ENCODE data around the gene IL4R. TPM values are rescaled to one million over a fixed set of nuclear protein-coding genes. Genes with fewer than 3 reads are reported as not detected.

The IL4R gene
- total and polyA plus RNA-seq, 2 of the 13 experiments (the other 11 are each of a cell fraction or from before 2014, with no cell fraction given), result 15.9 to 49.6 TPM

DNA sequence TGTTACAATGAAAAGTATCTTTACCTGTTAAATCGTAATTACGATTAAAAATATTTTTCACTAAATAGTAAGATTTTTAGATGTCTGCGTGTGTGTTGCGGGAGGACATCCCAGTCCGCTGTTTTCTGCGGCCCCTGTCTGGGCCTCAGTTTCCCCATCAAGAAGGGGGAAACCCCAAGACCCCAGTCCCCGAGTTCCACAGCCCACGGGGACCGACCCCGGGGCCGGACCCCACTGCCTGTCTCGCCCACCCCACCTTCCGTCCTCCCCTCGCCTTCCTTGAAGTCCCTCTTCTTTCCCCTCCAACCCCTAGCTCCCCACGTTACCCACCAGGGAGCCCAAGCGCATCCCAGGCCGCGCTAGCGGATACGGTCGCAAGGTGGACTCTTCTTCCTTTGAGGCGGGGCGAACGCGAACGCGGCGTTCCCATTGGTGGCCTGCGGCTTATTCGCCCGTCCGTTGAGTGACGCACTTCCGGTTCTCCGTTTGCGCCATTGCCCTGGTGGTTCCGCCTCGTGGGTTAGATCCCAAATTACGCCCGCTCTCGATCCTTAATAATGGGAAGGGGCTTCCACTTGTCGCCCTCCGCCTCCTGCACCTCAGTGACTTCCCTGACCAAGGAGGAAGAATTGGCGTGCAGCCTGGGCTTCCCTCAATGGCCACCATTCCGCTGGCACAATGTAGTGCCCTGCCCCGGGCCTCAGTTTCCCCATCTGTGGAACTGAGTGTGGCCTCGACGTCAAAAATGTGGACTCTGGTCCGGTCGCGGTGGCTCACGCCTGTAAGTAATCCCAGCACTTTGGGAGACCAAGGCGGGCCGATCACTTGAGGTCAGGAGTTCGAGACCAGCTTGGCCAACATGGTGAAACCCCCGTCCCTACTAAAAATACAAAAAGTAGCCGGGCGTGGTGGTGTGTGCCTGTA lies 45.1 kb upstream of the IL4R start, which contains the start of gene NSMCE1 (continued):
- TF ChIP-seq, protein P1, sequence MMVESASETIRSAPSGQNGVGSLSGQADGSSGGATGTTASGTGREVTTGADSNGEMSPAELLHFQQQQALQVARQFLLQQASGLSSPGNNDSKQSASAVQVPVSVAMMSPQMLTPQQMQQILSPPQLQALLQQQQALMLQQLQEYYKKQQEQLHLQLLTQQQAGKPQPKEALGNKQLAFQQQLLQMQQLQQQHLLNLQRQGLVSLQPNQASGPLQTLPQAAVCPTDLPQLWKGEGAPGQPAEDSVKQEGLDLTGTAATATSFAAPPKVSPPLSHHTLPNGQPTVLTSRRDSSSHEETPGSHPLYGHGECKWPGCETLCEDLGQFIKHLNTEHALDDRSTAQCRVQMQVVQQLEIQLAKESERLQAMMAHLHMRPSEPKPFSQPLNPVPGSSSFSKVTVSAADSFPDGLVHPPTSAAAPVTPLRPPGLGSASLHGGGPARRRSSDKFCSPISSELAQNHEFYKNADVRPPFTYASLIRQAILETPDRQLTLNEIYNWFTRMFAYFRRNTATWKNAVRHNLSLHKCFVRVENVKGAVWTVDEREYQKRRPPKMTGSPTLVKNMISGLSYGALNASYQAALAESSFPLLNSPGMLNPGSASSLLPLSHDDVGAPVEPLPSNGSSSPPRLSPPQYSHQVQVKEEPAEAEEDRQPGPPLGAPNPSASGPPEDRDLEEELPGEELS (CRISPR knock-in tag; IDR thresholded peaks at IDR 0.05), result 0 out of 2 replicates have a peak, but pooled peaks have one; percentile 2
- TF ChIP-seq EHMT2 (IDR thresholded peaks at IDR 0.05; ENCODE audit: borderline replicate concordance, low read depth, low read length) (no peak), DPF2 (CRISPR knock-in tag; IDR thresholded peaks at IDR 0.05; ENCODE audit: borderline replicate concordance, low read depth) (no peak), KLF6 (CRISPR knock-in tag; IDR thresholded peaks at IDR 0.05) (no peak), TAF15 (IDR thresholded peaks at IDR 0.05; ENCODE audit: low read depth, low read length, poor library complexity, severe bottlenecking) (no peak), JUND (CRISPR knock-in tag; IDR thresholded peaks at IDR 0.05) (no peak), KDM5B (CRISPR knock-in tag; IDR thresholded peaks at IDR 0.05; ENCODE audit: borderline replicate concordance) (peak; percentile 66; the same call in 1 of the 2 replicates), RCOR2 (CRISPR knock-in tag; IDR thresholded peaks at IDR 0.05) (no peak; the same call in 1 of the 2 replicates), ZNF382 (CRISPR knock-in tag; IDR thresholded peaks at IDR 0.05; ENCODE audit: borderline replicate concordance) (no peak), MED1 (CRISPR knock-in tag; IDR thresholded peaks at IDR 0.05) (peak; percentile 69; the same call in 1 of the 2 replicates), MEIS2 (CRISPR knock-in tag; IDR thresholded peaks at IDR 0.05) (peak; percentile 35; the same call in 1 of the 2 replicates), ZNF282 (IDR thresholded peaks at IDR 0.05; ENCODE audit: partially characterized antibody) (no peak), ZNF660 (CRISPR knock-in tag; IDR thresholded peaks at IDR 0.05; ENCODE audit: borderline replicate concordance, low read depth) (no peak; the same call in 1 of the 2 replicates), HDAC6 (IDR thresholded peaks at IDR 0.05; ENCODE audit: low read depth, low read length) (no peak), ZNF414 (CRISPR knock-in tag; IDR thresholded peaks at IDR 0.05) (peak; percentile 78), PCBP1 (IDR thresholded peaks at IDR 0.05; ENCODE audit: borderline replicate concordance, low read depth, low read length) (peak; percentile 99), KDM6A (CRISPR knock-in tag; IDR thresholded peaks at IDR 0.05; ENCODE audit: low read depth) (no peak), FOXK2 (IDR thresholded peaks at IDR 0.05) (no peak), ZNF704 (CRISPR knock-in tag; IDR thresholded peaks at IDR 0.05; ENCODE audit: borderline replicate concordance) (0 out of 2 replicates have a peak, but pooled peaks have one; percentile 61), ZNF280B (CRISPR knock-in tag; IDR thresholded peaks at IDR 0.05; ENCODE audit: borderline replicate concordance) (peak; percentile 81; the same call in 1 of the 2 replicates)
- TF ChIP-seq, protein P2, sequence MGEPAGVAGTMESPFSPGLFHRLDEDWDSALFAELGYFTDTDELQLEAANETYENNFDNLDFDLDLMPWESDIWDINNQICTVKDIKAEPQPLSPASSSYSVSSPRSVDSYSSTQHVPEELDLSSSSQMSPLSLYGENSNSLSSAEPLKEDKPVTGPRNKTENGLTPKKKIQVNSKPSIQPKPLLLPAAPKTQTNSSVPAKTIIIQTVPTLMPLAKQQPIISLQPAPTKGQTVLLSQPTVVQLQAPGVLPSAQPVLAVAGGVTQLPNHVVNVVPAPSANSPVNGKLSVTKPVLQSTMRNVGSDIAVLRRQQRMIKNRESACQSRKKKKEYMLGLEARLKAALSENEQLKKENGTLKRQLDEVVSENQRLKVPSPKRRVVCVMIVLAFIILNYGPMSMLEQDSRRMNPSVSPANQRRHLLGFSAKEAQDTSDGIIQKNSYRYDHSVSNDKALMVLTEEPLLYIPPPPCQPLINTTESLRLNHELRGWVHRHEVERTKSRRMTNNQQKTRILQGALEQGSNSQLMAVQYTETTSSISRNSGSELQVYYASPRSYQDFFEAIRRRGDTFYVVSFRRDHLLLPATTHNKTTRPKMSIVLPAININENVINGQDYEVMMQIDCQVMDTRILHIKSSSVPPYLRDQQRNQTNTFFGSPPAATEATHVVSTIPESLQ (CRISPR knock-in tag; conservative IDR thresholded peaks at IDR 0.05), result no peak

Data from HepG2 (cell line).